Mucosa of stomach (tissue), 1 donor: ENCODE data around the gene SMAD9.

ENCODE experiments used
- H3K27me3 ChIP-seq: one replicate; pipeline ENCODE4 v1.7.0; 2013; ENCODE audit warnings: mild to moderate bottlenecking, low read length; ENCODE audit not compliant: control insufficient read depth, insufficient read depth
- H3K36me3 ChIP-seq: one replicate; pipeline ENCODE4 v1.7.0; 2013; ENCODE audit warnings: low read length; ENCODE audit not compliant: control insufficient read depth, insufficient read depth
- H3K4me1 ChIP-seq: one replicate; pipeline ENCODE4 v1.7.0; 2013; ENCODE audit warnings: mild to moderate bottlenecking, low read length; ENCODE audit not compliant: control insufficient read depth, insufficient read depth
- H3K4me3 ChIP-seq: one replicate; pipeline ENCODE4 v1.7.0; 2013; ENCODE audit warnings: low read length
- H3K9ac ChIP-seq: one replicate; pipeline ENCODE4 v1.7.0; 2013; ENCODE audit warnings: mild to moderate bottlenecking, low read length, moderate library complexity
- H3K9me3 ChIP-seq: one replicate; pipeline ENCODE4 v1.7.0; 2013; ENCODE audit warnings: mild to moderate bottlenecking, low read length, moderate library complexity; ENCODE audit not compliant: control insufficient read depth
- donor health status: Pancreatic carcinoma.

The SMAD9 gene

GRCh38 chr13:36820222-36820621 is 99.8 kb downstream of the SMAD9 start:
- no peaks in the 10 kb centered on the region for H3K27me3 ChIP-seq
- peaks cover 7% of the 10 kb centered on the region for H3K4me1 ChIP-seq

GRCh38 chr13:36819739-36820090 is 100.3 kb downstream of the SMAD9 start:
- peaks cover 3% of the 10 kb centered on the region for H3K4me1 ChIP-seq

More at GRCh38 chr13:36820222-36820621, 99.8 kb downstream of the SMAD9 start:
- Histone ChIP-seq H3K9me3 (no peaks in the 10 kb centered on the region), H3K9ac (peak overlapping the region; percentile 74), H3K36me3 (no peaks in the 10 kb centered on the region), H3K4me3 (peak overlapping the region; percentile 65)

GRCh38 chr13:36818804-36819738 is 101.0 kb downstream of the SMAD9 start, which contains the start of gene RFXAP:
Gene RFXAP, plus strand, starts transcription at chr13:36819222. Its CDS starts 136 bp downstream, at chr13:36819358.
- no peaks in the 10 kb centered on the region for H3K36me3 ChIP-seq
- H3K4me3 ChIP-seq, result peak within 1 kb of the TSS; percentile 65
- no peaks in the 10 kb centered on the region for H3K27me3 ChIP-seq
- H3K9ac ChIP-seq, result peak within 1 kb of the TSS; percentile 74
- no peaks in the 10 kb centered on the region for H3K9me3 ChIP-seq
- H3K4me1 ChIP-seq, result no peaks in the 10 kb centered on the region

More at GRCh38 chr13:36819739-36820090, 100.3 kb downstream of the SMAD9 start:
- Histone ChIP-seq H3K4me3 (peak overlapping the region; percentile 65), H3K27me3 (no peaks in the 10 kb centered on the region), H3K36me3 (no peaks in the 10 kb centered on the region), H3K9me3 (no peaks in the 10 kb centered on the region), H3K9ac (peak overlapping the region; percentile 74)

- Histone ChIP-seq H3K36me3 (no peaks in the 10 kb centered on the region), H3K9me3 (no peaks in the 10 kb centered on the region), H3K27me3 (no peaks in the 10 kb centered on the region), H3K4me1 (no peaks in the 10 kb centered on the region), H3K4me3 (peak overlapping the region; percentile 65), H3K9ac (peak overlapping the region; percentile 74)
Observed at GRCh38 chr13:36817996-36818803, 101.8 kb downstream of the SMAD9 start.

GRCh38 chr13:36815062-36815461 is 105.0 kb downstream of the SMAD9 start:
- no peaks in the 10 kb centered on the region for H3K36me3 ChIP-seq
- H3K4me3 ChIP-seq, result no peak overlapping the region
- H3K27me3 ChIP-seq, result no peaks in the 10 kb centered on the region
- H3K4me1 ChIP-seq, result no peaks in the 10 kb centered on the region
- no peaks in the 10 kb centered on the region for H3K9me3 ChIP-seq
- H3K9ac ChIP-seq, result no peak overlapping the region

GRCh38 chr13:36814465-36814864 is 105.6 kb downstream of the SMAD9 start:
- Histone ChIP-seq H3K36me3 (no peaks in the 10 kb centered on the region), H3K4me3 (no peak overlapping the region), H3K27me3 (no peaks in the 10 kb centered on the region), H3K9ac (no peak overlapping the region), H3K4me1 (no peaks in the 10 kb centered on the region), H3K9me3 (no peaks in the 10 kb centered on the region)

- H3K9me3 ChIP-seq, result no peaks in the 10 kb centered on the region
- H3K9ac ChIP-seq, result no peak overlapping the region
- H3K36me3 ChIP-seq, result no peaks in the 10 kb centered on the region
- no peaks in the 10 kb centered on the region for H3K4me1 ChIP-seq
- H3K27me3 ChIP-seq, result no peaks in the 10 kb centered on the region
- H3K4me3 ChIP-seq, result no peak overlapping the region
Observed at GRCh38 chr13:36813225-36813624, 106.8 kb downstream of the SMAD9 start.

- Histone ChIP-seq H3K27me3 (no peaks in the 10 kb centered on the region), H3K9me3 (no peaks in the 10 kb centered on the region), H3K36me3 (no peaks in the 10 kb centered on the region), H3K4me3 (no peak overlapping the region), H3K4me1 (peaks cover 4% of the 10 kb centered on the region), H3K9ac (no peak overlapping the region)
Observed at GRCh38 chr13:36807616-36808015, 112.4 kb downstream of the SMAD9 start.

GRCh38 chr13:36806102-36806501 is 113.9 kb downstream of the SMAD9 start:
- Histone ChIP-seq H3K36me3 (no peaks in the 10 kb centered on the region), H3K4me3 (no peak overlapping the region), H3K4me1 (peaks cover 4% of the 10 kb centered on the region), H3K9me3 (no peaks in the 10 kb centered on the region), H3K9ac (no peak overlapping the region), H3K27me3 (no peaks in the 10 kb centered on the region)

GRCh38 chr13:36804588-36804987 is 115.5 kb downstream of the SMAD9 start:
- no peaks in the 10 kb centered on the region for H3K36me3 ChIP-seq
- H3K9ac ChIP-seq, result no peak overlapping the region
- no peak overlapping the region for H3K4me3 ChIP-seq
- H3K4me1 ChIP-seq, result peaks cover 4% of the 10 kb centered on the region
- no peaks in the 10 kb centered on the region for H3K27me3 ChIP-seq
- H3K9me3 ChIP-seq, result no peaks in the 10 kb centered on the region

- no peaks in the 10 kb centered on the region for H3K36me3 ChIP-seq
- no peaks in the 10 kb centered on the region for H3K27me3 ChIP-seq
- H3K4me3 ChIP-seq, result no peak overlapping the region
- H3K9ac ChIP-seq, result no peak overlapping the region
- H3K9me3 ChIP-seq, result no peaks in the 10 kb centered on the region
- peaks cover 4% of the 10 kb centered on the region for H3K4me1 ChIP-seq
Observed at GRCh38 chr13:36801035-36801434, 119.0 kb downstream of the SMAD9 start.

- Histone ChIP-seq H3K4me1 (no peaks in the 10 kb centered on the region), H3K9ac (no peak overlapping the region), H3K4me3 (no peak overlapping the region), H3K27me3 (no peaks in the 10 kb centered on the region), H3K9me3 (no peaks in the 10 kb centered on the region), H3K36me3 (no peaks in the 10 kb centered on the region)
Observed at GRCh38 chr13:36796052-36796451, 124.0 kb downstream of the SMAD9 start.
